GM19351 (cell line): ENCODE results near the gene PTGFR.

ENCODE experiments used
- ATAC-seq: cut with Tn5 transposase; IDR thresholded peaks from one replicate; pipeline ENCODE4 v1.9.1; 2021; ENCODE audit warnings: mild to moderate bottlenecking, moderate library complexity; ENCODE audit not compliant: unreplicated experiment

Gene PTGFR

DNA sequence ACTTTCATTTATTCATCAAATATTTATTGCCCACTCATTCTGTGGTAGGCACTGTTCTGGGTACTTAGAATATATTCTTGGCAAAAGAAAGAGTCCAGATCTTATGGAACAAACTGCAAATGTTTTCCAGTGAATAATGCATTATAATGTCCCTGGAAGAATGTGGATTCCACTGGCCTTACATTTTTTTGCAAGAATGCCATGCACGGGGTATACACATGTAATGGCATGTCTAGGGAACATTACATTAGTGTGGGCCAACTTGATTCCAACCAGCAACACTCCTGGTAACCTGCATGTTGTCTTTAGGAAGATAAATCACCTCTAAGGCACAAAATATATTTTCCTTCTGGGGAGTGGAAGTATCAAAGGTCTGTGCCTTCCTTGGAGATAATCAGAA is 96.4 kb downstream of the PTGFR start:
- ATAC-seq = no peak
